H1 (cell line): Measurements from ENCODE around the gene TMPRSS3. TPM values are rescaled to one million over a fixed set of nuclear protein-coding genes. Genes with fewer than 3 reads are reported as not detected.

Source experiments
- NRF1 ChIP-seq: IDR thresholded peaks from 2 replicates; pipeline ENCODE4 v1.6.1; 2011; ENCODE audit warnings: mild to moderate bottlenecking, low read depth, low read length, improper control_type of control experiment
- POU5F1 ChIP-seq: IDR thresholded peaks from 2 replicates; pipeline ENCODE4 v1.6.1; 2011; ENCODE audit warnings: low read depth, mild to moderate bottlenecking, low read length, moderate library complexity
- RNF2 ChIP-seq: fragments of 200-900, 300-1000 bp; sonication (generic); IDR thresholded peaks from 2 replicates; pipeline ENCODE4 v1.7.1; 2016; ENCODE audit warnings: borderline replicate concordance, low read depth, mild to moderate bottlenecking, antibody characterized with exemption, low read length; ENCODE audit not compliant: poor library complexity, severe bottlenecking; ENCODE audit errors: missing control alignments
- SIRT6 ChIP-seq: IDR thresholded peaks from one replicate; pipeline ENCODE4 v1.7.1; 2012; ENCODE audit warnings: low read length, inconsistent platforms
- polyA plus RNA-seq, 7 experiments: library from polyadenylated mRNA; depleted of rRNA in 3 of 7; stranded (reverse) in 5 of 7; unstranded in 2 of 7; fragments of >200 nt in 5 of 7; fragments of 200-250 nt in 2 of 7; gene quantifications; 1 replicate in 5 of 7; 2 replicates in 1 of 7; 4 replicates in 1 of 7; pipeline versions ENCODE4 v1.2.1 to v1.2.3, GENCODE V29; 2011 to 2013; ENCODE audit warnings: missing spikeins in 2 of 7, mixed read lengths in 2 of 7
- total RNA-seq: library from RNA; stranded (reverse); fragmentation: NEBNext Ultra II Directional; extraction: Animal tissue kit (Norgen Biotek cat#: 25700); gene quantifications from 2 replicates; pipeline ENCODE4 v1.2.1, GENCODE V29; 2021
- TF ChIP-seq, protein P1 (sequence below): fragments of 300-600 bp; sonication (generic); IDR thresholded peaks from 2 replicates; pipeline ENCODE4 v1.7.1; 2012; ENCODE audit warnings: low read length, moderate library complexity, mild to moderate bottlenecking, inconsistent platforms; ENCODE audit not compliant: insufficient replicate concordance
- TF ChIP-seq, protein P2 (sequence below): IDR thresholded peaks from 2 replicates; pipeline ENCODE4 v1.6.1; 2011; ENCODE audit warnings: low read length, improper control_type of control experiment

Gene TMPRSS3
- total and polyA plus RNA-seq, 2 of the 8 experiments (the other 6 are each of a cell fraction or from before 2014, with no cell fraction given) = 0.38 TPM; not detected in 1

DNA sequence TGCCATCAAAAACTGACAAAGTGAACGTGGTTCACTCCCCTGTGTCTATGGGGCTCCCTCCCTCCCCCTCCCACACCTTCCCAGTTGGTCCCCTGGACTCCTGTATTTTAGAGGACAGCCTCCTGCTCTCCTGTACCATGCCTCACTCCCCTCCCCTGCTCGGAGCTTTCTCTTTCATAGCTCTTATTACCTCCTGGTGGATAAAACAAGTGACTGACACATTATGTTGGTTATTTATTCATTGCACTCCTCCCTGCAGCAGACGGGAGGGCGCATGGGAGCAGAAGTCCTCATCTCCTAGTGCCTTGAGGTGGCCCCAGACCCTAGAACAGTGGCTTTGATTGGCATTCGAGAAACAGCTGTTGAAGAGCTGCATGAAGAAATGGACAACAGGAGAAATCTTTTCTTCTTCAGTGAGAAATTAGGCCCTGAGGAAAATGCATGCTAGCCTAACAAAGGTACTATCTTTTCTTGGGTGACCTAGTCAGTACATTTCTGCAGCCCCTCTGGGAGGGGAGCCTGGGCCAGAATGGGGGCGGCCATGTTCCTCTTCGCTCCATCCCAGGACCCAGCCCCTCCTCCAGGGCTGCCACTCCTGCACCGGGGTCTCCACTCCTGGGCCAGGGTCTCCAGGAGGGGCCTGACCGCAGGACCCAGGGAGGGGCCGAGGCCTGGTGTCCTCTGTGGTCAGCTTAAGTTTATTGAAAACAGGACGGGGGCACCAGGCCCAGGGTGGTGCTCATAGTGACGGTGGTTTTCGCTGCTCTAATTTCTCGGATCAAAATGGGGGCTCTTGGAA is 28.3 kb downstream of the TMPRSS3 start (continued):
- TF ChIP-seq, protein P1, sequence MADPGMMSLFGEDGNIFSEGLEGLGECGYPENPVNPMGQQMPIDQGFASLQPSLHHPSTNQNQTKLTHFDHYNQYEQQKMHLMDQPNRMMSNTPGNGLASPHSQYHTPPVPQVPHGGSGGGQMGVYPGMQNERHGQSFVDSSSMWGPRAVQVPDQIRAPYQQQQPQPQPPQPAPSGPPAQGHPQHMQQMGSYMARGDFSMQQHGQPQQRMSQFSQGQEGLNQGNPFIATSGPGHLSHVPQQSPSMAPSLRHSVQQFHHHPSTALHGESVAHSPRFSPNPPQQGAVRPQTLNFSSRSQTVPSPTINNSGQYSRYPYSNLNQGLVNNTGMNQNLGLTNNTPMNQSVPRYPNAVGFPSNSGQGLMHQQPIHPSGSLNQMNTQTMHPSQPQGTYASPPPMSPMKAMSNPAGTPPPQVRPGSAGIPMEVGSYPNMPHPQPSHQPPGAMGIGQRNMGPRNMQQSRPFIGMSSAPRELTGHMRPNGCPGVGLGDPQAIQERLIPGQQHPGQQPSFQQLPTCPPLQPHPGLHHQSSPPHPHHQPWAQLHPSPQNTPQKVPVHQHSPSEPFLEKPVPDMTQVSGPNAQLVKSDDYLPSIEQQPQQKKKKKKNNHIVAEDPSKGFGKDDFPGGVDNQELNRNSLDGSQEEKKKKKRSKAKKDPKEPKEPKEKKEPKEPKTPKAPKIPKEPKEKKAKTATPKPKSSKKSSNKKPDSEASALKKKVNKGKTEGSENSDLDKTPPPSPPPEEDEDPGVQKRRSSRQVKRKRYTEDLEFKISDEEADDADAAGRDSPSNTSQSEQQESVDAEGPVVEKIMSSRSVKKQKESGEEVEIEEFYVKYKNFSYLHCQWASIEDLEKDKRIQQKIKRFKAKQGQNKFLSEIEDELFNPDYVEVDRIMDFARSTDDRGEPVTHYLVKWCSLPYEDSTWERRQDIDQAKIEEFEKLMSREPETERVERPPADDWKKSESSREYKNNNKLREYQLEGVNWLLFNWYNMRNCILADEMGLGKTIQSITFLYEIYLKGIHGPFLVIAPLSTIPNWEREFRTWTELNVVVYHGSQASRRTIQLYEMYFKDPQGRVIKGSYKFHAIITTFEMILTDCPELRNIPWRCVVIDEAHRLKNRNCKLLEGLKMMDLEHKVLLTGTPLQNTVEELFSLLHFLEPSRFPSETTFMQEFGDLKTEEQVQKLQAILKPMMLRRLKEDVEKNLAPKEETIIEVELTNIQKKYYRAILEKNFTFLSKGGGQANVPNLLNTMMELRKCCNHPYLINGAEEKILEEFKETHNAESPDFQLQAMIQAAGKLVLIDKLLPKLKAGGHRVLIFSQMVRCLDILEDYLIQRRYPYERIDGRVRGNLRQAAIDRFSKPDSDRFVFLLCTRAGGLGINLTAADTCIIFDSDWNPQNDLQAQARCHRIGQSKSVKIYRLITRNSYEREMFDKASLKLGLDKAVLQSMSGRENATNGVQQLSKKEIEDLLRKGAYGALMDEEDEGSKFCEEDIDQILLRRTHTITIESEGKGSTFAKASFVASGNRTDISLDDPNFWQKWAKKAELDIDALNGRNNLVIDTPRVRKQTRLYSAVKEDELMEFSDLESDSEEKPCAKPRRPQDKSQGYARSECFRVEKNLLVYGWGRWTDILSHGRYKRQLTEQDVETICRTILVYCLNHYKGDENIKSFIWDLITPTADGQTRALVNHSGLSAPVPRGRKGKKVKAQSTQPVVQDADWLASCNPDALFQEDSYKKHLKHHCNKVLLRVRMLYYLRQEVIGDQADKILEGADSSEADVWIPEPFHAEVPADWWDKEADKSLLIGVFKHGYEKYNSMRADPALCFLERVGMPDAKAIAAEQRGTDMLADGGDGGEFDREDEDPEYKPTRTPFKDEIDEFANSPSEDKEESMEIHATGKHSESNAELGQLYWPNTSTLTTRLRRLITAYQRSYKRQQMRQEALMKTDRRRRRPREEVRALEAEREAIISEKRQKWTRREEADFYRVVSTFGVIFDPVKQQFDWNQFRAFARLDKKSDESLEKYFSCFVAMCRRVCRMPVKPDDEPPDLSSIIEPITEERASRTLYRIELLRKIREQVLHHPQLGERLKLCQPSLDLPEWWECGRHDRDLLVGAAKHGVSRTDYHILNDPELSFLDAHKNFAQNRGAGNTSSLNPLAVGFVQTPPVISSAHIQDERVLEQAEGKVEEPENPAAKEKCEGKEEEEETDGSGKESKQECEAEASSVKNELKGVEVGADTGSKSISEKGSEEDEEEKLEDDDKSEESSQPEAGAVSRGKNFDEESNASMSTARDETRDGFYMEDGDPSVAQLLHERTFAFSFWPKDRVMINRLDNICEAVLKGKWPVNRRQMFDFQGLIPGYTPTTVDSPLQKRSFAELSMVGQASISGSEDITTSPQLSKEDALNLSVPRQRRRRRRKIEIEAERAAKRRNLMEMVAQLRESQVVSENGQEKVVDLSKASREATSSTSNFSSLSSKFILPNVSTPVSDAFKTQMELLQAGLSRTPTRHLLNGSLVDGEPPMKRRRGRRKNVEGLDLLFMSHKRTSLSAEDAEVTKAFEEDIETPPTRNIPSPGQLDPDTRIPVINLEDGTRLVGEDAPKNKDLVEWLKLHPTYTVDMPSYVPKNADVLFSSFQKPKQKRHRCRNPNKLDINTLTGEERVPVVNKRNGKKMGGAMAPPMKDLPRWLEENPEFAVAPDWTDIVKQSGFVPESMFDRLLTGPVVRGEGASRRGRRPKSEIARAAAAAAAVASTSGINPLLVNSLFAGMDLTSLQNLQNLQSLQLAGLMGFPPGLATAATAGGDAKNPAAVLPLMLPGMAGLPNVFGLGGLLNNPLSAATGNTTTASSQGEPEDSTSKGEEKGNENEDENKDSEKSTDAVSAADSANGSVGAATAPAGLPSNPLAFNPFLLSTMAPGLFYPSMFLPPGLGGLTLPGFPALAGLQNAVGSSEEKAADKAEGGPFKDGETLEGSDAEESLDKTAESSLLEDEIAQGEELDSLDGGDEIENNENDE = no peak
- TF ChIP-seq SIRT6 = no peak
- no peak for TF ChIP-seq RNF2
- no peak for TF ChIP-seq NRF1
- TF ChIP-seq, protein P2, sequence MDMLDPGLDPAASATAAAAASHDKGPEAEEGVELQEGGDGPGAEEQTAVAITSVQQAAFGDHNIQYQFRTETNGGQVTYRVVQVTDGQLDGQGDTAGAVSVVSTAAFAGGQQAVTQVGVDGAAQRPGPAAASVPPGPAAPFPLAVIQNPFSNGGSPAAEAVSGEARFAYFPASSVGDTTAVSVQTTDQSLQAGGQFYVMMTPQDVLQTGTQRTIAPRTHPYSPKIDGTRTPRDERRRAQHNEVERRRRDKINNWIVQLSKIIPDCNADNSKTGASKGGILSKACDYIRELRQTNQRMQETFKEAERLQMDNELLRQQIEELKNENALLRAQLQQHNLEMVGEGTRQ = no peak
- TF ChIP-seq POU5F1 = no peak
